ENCODE results near the gene TAMM41. TPM values are rescaled to one million over a fixed set of nuclear protein-coding genes. Genes with fewer than 3 reads are reported as not detected.
"Not testable (repeated sequence)": the region's sequence is repeated elsewhere in the genome, so short reads cannot be mapped to it uniquely, and the experiment has no call there.

TAMM41 gene
- total RNA-seq, result 10.2 TPM

- FAIRE-seq (no peak), DNase-seq (ENCODE audit: low spot score in 2 of 2) (peak; percentile 49 to 82)
Observed at GRCh38 chr3:11846281-11847266, at the start of gene TAMM41. Gene TAMM41 (minus strand): TSS chr3:11846885. CDS start chr3:11846636, 249 bp downstream.

GRCh38 chr3:11878837-11879236 is 32.2 kb upstream of the TAMM41 start:
- FAIRE-seq (no peak), DNase-seq (ENCODE audit: low spot score in 2 of 2) (no peak)

- not testable (repeated sequence) for DNase-seq (ENCODE audit: low spot score in 2 of 2)
Observed at GRCh38 chr3:11874707-11875106, 28.0 kb upstream of the TAMM41 start.

GRCh38 chr3:11863739-11864138 is 17.1 kb upstream of the TAMM41 start:
- not testable (repeated sequence) for DNase-seq (ENCODE audit: low spot score in 2 of 2); FAIRE-seq

More at GRCh38 chr3:11874707-11875106, 28.0 kb upstream of the TAMM41 start:
- not testable (repeated sequence) for FAIRE-seq

- DNase-seq (ENCODE audit: low spot score in 2 of 2); FAIRE-seq: not testable (repeated sequence)
Observed at GRCh38 chr3:11862584-11862983, 15.9 kb upstream of the TAMM41 start.

- not testable (repeated sequence) for FAIRE-seq
Observed at GRCh38 chr3:11862145-11862544, 15.5 kb upstream of the TAMM41 start.

GRCh38 chr3:11860213-11860612 is 13.5 kb upstream of the TAMM41 start:
- DNase-seq (ENCODE audit: low spot score in 2 of 2); FAIRE-seq: not testable (repeated sequence)

More at GRCh38 chr3:11862145-11862544, 15.5 kb upstream of the TAMM41 start:
- DNase-seq (ENCODE audit: low spot score in 2 of 2), result not testable (repeated sequence)

GRCh38 chr3:11853450-11853849 is 6.8 kb upstream of the TAMM41 start:
- DNase-seq (ENCODE audit: low spot score in 2 of 2) (no peak), FAIRE-seq (no peak)

- DNase-seq (ENCODE audit: low spot score in 2 of 2), result no peak
- FAIRE-seq, result no peak
Observed at GRCh38 chr3:11850003-11850402, 3.3 kb upstream of the TAMM41 start.

- FAIRE-seq (no peak), DNase-seq (ENCODE audit: low spot score in 2 of 2) (no peak)
Observed at GRCh38 chr3:11847607-11848006, 922 bp upstream of the TAMM41 start.

GRCh38 chr3:11845651-11846050 is 1.0 kb downstream of the TAMM41 start:
- FAIRE-seq, result no peak

GRCh38 chr3:11844891-11845290 is 1.8 kb downstream of the TAMM41 start:
- DNase-seq (ENCODE audit: low spot score in 2 of 2) (no peak), FAIRE-seq (no peak)

More at GRCh38 chr3:11845651-11846050, 1.0 kb downstream of the TAMM41 start:
- no peak for DNase-seq (ENCODE audit: low spot score in 2 of 2)

GRCh38 chr3:11835028-11835639 is 11.6 kb downstream of the TAMM41 start:
- DNase-seq (ENCODE audit: low spot score in 2 of 2) (no peak), FAIRE-seq (peak; percentile 72)

- FAIRE-seq (no peak), DNase-seq (ENCODE audit: low spot score in 2 of 2) (no peak)
Observed at GRCh38 chr3:11832981-11833905, 13.4 kb downstream of the TAMM41 start.

GRCh38 chr3:11829416-11829815 is 17.3 kb downstream of the TAMM41 start:
- DNase-seq (ENCODE audit: low spot score in 2 of 2) (no peak), FAIRE-seq (no peak)

- FAIRE-seq (no peak), DNase-seq (ENCODE audit: low spot score in 2 of 2) (no peak)
Observed at GRCh38 chr3:11826628-11827265, 19.9 kb downstream of the TAMM41 start.

GRCh38 chr3:11825301-11825700 is 21.4 kb downstream of the TAMM41 start:
- no peak for FAIRE-seq
- no peak for DNase-seq (ENCODE audit: low spot score in 2 of 2)

- DNase-seq (ENCODE audit: low spot score in 2 of 2), result no peak
- FAIRE-seq, result no peak
Observed at GRCh38 chr3:11820531-11821041, 26.1 kb downstream of the TAMM41 start.

GRCh38 chr3:11819146-11819689 is 27.5 kb downstream of the TAMM41 start:
- FAIRE-seq (no peak), DNase-seq (ENCODE audit: low spot score in 2 of 2) (no peak)
